Measurements from ENCODE around the gene SCNM1. TPM values are rescaled to one million over a fixed set of nuclear protein-coding genes. Genes with fewer than 3 reads are reported as not detected.

Gene SCNM1
- total and polyA plus RNA-seq, 2 donors, result 63.8 to 75.2 TPM

DNA sequence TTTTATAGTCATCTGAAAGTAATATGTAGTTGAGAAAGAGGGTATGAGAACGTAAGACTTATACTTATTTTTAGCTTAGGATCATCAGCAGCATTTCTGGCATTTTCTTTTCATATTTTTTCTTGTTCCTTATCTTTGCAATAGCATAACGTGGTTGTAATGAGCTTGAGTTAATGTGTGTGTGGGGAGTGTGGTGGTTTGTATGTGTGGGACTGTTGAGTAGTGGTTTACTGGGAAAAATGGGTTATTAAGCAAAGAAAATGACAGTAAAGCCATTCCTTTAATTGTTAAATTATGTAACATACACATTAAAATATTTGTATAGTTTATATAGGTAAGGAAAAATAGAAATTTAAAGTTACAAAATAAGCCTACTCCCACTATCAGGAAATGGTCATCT is 47.6 kb downstream of the SCNM1 start:
- H3K9me3 ChIP-seq (ENCODE audit: control insufficient read depth in 2 of 2, insufficient read depth in 1 of 2, low read length in 1 of 2), result no peaks in the 10 kb centered on the region
- no peak overlapping the region for H3K4me3 ChIP-seq (ENCODE audit: low read length in 2 of 2)
- no peak overlapping the region for H3K27ac ChIP-seq (ENCODE audit: low read depth in 1 of 2, low read length in 1 of 2)
- WGBS, result 65% methylated on average over 2 of the region's 2 CpGs
- no peaks in the 10 kb centered on the region for H3K27me3 ChIP-seq (ENCODE audit: control insufficient read depth in 2 of 2, insufficient read depth in 1 of 2, low read length in 1 of 2)
- peaks cover 21 to 32% of the 10 kb centered on the region in 2 donors for H3K36me3 ChIP-seq (ENCODE audit: control insufficient read depth in 2 of 2, insufficient read depth in 2 of 2, low read length in 1 of 2)
- no peak for DNase-seq (ENCODE audit: low read depth in 6 of 9, low spot score in 9 of 9)
- peaks cover 2 to 10% of the 10 kb centered on the region in 2 donors for H3K4me1 ChIP-seq (ENCODE audit: control insufficient read depth in 2 of 2, insufficient read depth in 2 of 2, low read length in 2 of 2)

Other genes starting within 250 kb of the SCNM1 start
- 35.5 TPM for gene SETDB1, start 239.8 kb upstream of the SCNM1 start, total RNA-seq
- gene SETDB1, start 239.8 kb upstream of the SCNM1 start, polyA plus RNA-seq, result 25.9 TPM
- gene CERS2, start 191.3 kb upstream of the SCNM1 start, total RNA-seq, result 55.6 TPM
- 76.3 TPM for gene CERS2, start 191.3 kb upstream of the SCNM1 start, polyA plus RNA-seq
- gene ANXA9, start 183.9 kb upstream of the SCNM1 start, total RNA-seq, result 0.14 TPM
- 2.1 TPM for gene ANXA9, start 183.9 kb upstream of the SCNM1 start, polyA plus RNA-seq
- gene MINDY1, start 159.2 kb upstream of the SCNM1 start, total RNA-seq, result 3.5 TPM
- 4.8 TPM for gene MINDY1, start 159.2 kb upstream of the SCNM1 start, polyA plus RNA-seq
- 16.2 TPM for gene PRUNE1, start 157.7 kb upstream of the SCNM1 start, total RNA-seq
- gene PRUNE1, start 157.7 kb upstream of the SCNM1 start, polyA plus RNA-seq, result 16.7 TPM
- 0.52 TPM for gene BNIPL, start 129.6 kb upstream of the SCNM1 start, total RNA-seq
- 6.2 TPM for gene BNIPL, start 129.6 kb upstream of the SCNM1 start, polyA plus RNA-seq
- 0.80 TPM for gene C1orf56, start 118.4 kb upstream of the SCNM1 start, total RNA-seq
- 2.1 TPM for gene C1orf56, start 118.4 kb upstream of the SCNM1 start, polyA plus RNA-seq
- gene CDC42SE1, start 106.5 kb upstream of the SCNM1 start, total RNA-seq, result 92.0 TPM
- gene CDC42SE1, start 106.5 kb upstream of the SCNM1 start, polyA plus RNA-seq, result 95.9 TPM
- 10.8 TPM for gene MLLT11, start 105.7 kb upstream of the SCNM1 start, total RNA-seq
- gene MLLT11, start 105.7 kb upstream of the SCNM1 start, polyA plus RNA-seq, result 6.6 TPM
- 18.9 TPM for gene GABPB2, start 95.4 kb upstream of the SCNM1 start, total RNA-seq
- gene GABPB2, start 95.4 kb upstream of the SCNM1 start, polyA plus RNA-seq, result 8.5 TPM
- gene SEMA6C, start 19.5 kb upstream of the SCNM1 start, total RNA-seq, result 1.5 TPM
- 24.3 TPM for gene SEMA6C, start 19.5 kb upstream of the SCNM1 start, polyA plus RNA-seq
- gene TNFAIP8L2, start 9.5 kb upstream of the SCNM1 start, total RNA-seq, result 30.0 TPM
- gene TNFAIP8L2, start 9.5 kb upstream of the SCNM1 start, polyA plus RNA-seq, result 32.8 TPM
- 11.9 TPM for gene LYSMD1, start 242 bp upstream of the SCNM1 start, total RNA-seq
- 7.7 TPM for gene LYSMD1, start 242 bp upstream of the SCNM1 start, polyA plus RNA-seq
- 0.38 TPM for gene TMOD4, start 9.8 kb downstream of the SCNM1 start, total RNA-seq
- gene TMOD4, start 9.8 kb downstream of the SCNM1 start, polyA plus RNA-seq, result 1.0 TPM
- gene VPS72, start 24.1 kb downstream of the SCNM1 start, total RNA-seq, result 47.2 TPM
- 40.2 TPM for gene VPS72, start 24.1 kb downstream of the SCNM1 start, polyA plus RNA-seq
- gene PIP5K1A, start 32.4 kb downstream of the SCNM1 start, total RNA-seq, result 30.7 TPM
- 29.8 TPM for gene PIP5K1A, start 32.4 kb downstream of the SCNM1 start, polyA plus RNA-seq
- 272 TPM for gene PSMD4, start 88.6 kb downstream of the SCNM1 start, total RNA-seq
- 157 TPM for gene PSMD4, start 88.6 kb downstream of the SCNM1 start, polyA plus RNA-seq
- 9.8 TPM for gene ZNF687, start 116.2 kb downstream of the SCNM1 start, total RNA-seq
- 11.1 TPM for gene ZNF687, start 116.2 kb downstream of the SCNM1 start, polyA plus RNA-seq
- 29.0 TPM for gene PI4KB, start 161.3 kb downstream of the SCNM1 start, total RNA-seq
- 31.8 TPM for gene PI4KB, start 161.3 kb downstream of the SCNM1 start, polyA plus RNA-seq
- 89.4 TPM for gene RFX5, start 181.1 kb downstream of the SCNM1 start, total RNA-seq
- gene RFX5, start 181.1 kb downstream of the SCNM1 start, polyA plus RNA-seq, result 32.9 TPM
- 6.1 TPM for gene SELENBP1, start 206.6 kb downstream of the SCNM1 start, total RNA-seq
- 6.4 TPM for gene SELENBP1, start 206.6 kb downstream of the SCNM1 start, polyA plus RNA-seq
- 345 TPM for gene PSMB4, start 233.4 kb downstream of the SCNM1 start, total RNA-seq
- gene PSMB4, start 233.4 kb downstream of the SCNM1 start, polyA plus RNA-seq, result 371 TPM